HepG2 (cell line): ENCODE measurements around the gene HLF. TPM values are rescaled to one million over a fixed set of nuclear protein-coding genes. Genes with fewer than 3 reads are reported as not detected.

Experiments
- AHDC1 ChIP-seq: sonication (generic); formaldehyde crosslinking; IDR thresholded peaks from 2 replicates; pipeline ENCODE4 v1.5.1; 2020; ENCODE audit warnings: mild to moderate bottlenecking, missing genetic modification reagents, borderline replicate concordance
- ATAD3A ChIP-seq: sonication (generic); formaldehyde crosslinking; IDR thresholded peaks from 2 replicates; pipeline ENCODE4 v1.4.0; 2020; ENCODE audit warnings: missing genetic modification reagents
- DNMT1 ChIP-seq: sonication (generic); formaldehyde crosslinking; IDR thresholded peaks from 2 replicates; pipeline ENCODE4 v1.5.1; 2020; ENCODE audit warnings: mild to moderate bottlenecking, missing genetic modification reagents
- LRRFIP1 ChIP-seq: sonication (generic); formaldehyde crosslinking; conservative IDR thresholded peaks from 2 replicates; pipeline ENCODE4 v1.4.0; 2020; ENCODE audit warnings: missing genetic modification reagents
- MTF2 ChIP-seq: sonication (generic); formaldehyde crosslinking; IDR thresholded peaks from 2 replicates; pipeline ENCODE4 v1.5.0; 2020; ENCODE audit warnings: missing genetic modification reagents, borderline replicate concordance
- PRDM4 ChIP-seq: sonication (generic); formaldehyde crosslinking; IDR thresholded peaks from 2 replicates; pipeline ENCODE4 v1.9.0; 2021; ENCODE audit warnings: missing genetic modification reagents, borderline replicate concordance
- RBM22 ChIP-seq: fragments of 200-400 bp; formaldehyde crosslinking; optimal IDR thresholded peaks from 2 replicates; pipeline ENCODE3; 2017; ENCODE audit warnings: mild to moderate bottlenecking, low read length, moderate library complexity
- RELA ChIP-seq: sonication (generic); formaldehyde crosslinking; IDR thresholded peaks from 2 replicates; pipeline ENCODE4 v1.4.0; 2020; ENCODE audit warnings: missing genetic modification reagents
- SIN3A ChIP-seq: IDR thresholded peaks from 2 replicates; pipeline ENCODE4 v1.6.1; 2011; ENCODE audit warnings: low read depth, mild to moderate bottlenecking, control low read depth, low read length, borderline replicate concordance
- SP1 ChIP-seq, 2 experiments: fragments of 450-650 bp in 1 of 2; sonication (generic) in 1 of 2; formaldehyde crosslinking in 1 of 2; IDR thresholded peaks; 2 replicates each; pipeline versions ENCODE4 v1.4.0 to v1.6.1; 2016 to 2020; ENCODE audit warnings: missing genetic modification reagents in 1 of 2
- SP4 ChIP-seq: sonication (generic); formaldehyde crosslinking; IDR thresholded peaks from 2 replicates; pipeline ENCODE4 v1.8.1; 2023; ENCODE audit warnings: mild to moderate bottlenecking, missing genetic modification reagents
- ZNF101 ChIP-seq: sonication (generic); formaldehyde crosslinking; IDR thresholded peaks from 2 replicates; pipeline ENCODE4 v1.4.0; 2020; ENCODE audit warnings: mild to moderate bottlenecking, low read depth, missing genetic modification reagents, borderline replicate concordance
- ZNF180 ChIP-seq: sonication (generic); formaldehyde crosslinking; IDR thresholded peaks from 2 replicates; pipeline ENCODE4 v1.4.0; 2020; ENCODE audit warnings: low read depth, missing genetic modification reagents, borderline replicate concordance
- ZNF563 ChIP-seq: sonication (generic); formaldehyde crosslinking; IDR thresholded peaks from 2 replicates; pipeline ENCODE4 v1.8.0; 2022; ENCODE audit warnings: mild to moderate bottlenecking, moderate library complexity, missing genetic modification reagents
- ZNF616 ChIP-seq: sonication (generic); formaldehyde crosslinking; IDR thresholded peaks from 2 replicates; pipeline ENCODE4 v1.5.0; 2020; ENCODE audit warnings: low read depth, mild to moderate bottlenecking, missing genetic modification reagents
- ZNF7 ChIP-seq: IDR thresholded peaks from 2 replicates; pipeline ENCODE4 v1.6.1; 2016; ENCODE audit warnings: missing biosample characterization, missing genetic modification reagents
- ZNF747 ChIP-seq: sonication (generic); formaldehyde crosslinking; IDR thresholded peaks from 2 replicates; pipeline ENCODE4 v1.8.1; 2023; ENCODE audit warnings: missing genetic modification reagents, mild to moderate bottlenecking, borderline replicate concordance
- ZSCAN29 ChIP-seq: sonication (generic); formaldehyde crosslinking; conservative IDR thresholded peaks from 2 replicates; pipeline ENCODE4 v1.4.0; 2020; ENCODE audit warnings: mild to moderate bottlenecking, missing genetic modification reagents
- polyA plus RNA-seq, 8 experiments: library from polyadenylated mRNA; depleted of rRNA in 3 of 8; stranded (reverse) in 7 of 8; unstranded in 1 of 8; fragments of >200 nt; fragmentation: Illumina TruSeq in 4 of 8; extraction: Trizol in 4 of 8; gene quantifications; 2 replicates each; pipeline versions ENCODE4 v1.2.1 to v1.2.3, GENCODE V29; 2011 to 2016; ENCODE audit warnings: low read depth in 4 of 8, missing spikeins in 1 of 8, mixed read lengths in 1 of 8; ENCODE audit not compliant: insufficient read depth in 1 of 8
- total RNA-seq, 5 experiments: library from RNA; depleted of rRNA; stranded (reverse); fragments of >200 nt; fragmentation: Illumina TruSeq; extraction: Trizol; gene quantifications; 2 replicates each; pipeline ENCODE4 v1.2.3, GENCODE V29; 2016; ENCODE audit warnings: low read depth in 1 of 5

The HLF gene
- total and polyA plus RNA-seq, 2 of the 13 experiments (the other 11 are each of a cell fraction or from before 2014, with no cell fraction given), result 202 to 346 TPM

GRCh38 chr17:55267777-55268648 is 3.3 kb downstream of the HLF start (continued):
- TF ChIP-seq LRRFIP1 (CRISPR knock-in tag), result no peak
- TF ChIP-seq ZNF563, result no peak
- TF ChIP-seq ZSCAN29, result no peak
- peak; percentile 94 for TF ChIP-seq RBM22
- TF ChIP-seq DNMT1 (CRISPR knock-in tag), result no peak
- no peak for TF ChIP-seq ZNF747 (CRISPR knock-in tag)
- TF ChIP-seq ZNF7 (CRISPR knock-in tag), result no peak
- TF ChIP-seq AHDC1, result no peak
- no peak for TF ChIP-seq ZNF616 (CRISPR knock-in tag)
- no peak for TF ChIP-seq MTF2
- no peak for TF ChIP-seq ZNF180 (CRISPR knock-in tag)
- TF ChIP-seq SP4 (CRISPR knock-in tag), result no peak
- TF ChIP-seq ATAD3A (CRISPR knock-in tag), result no peak
- no peak for TF ChIP-seq ZNF101
- no peak for TF ChIP-seq RELA
- no peak for TF ChIP-seq SIN3A
- 0 out of 2 replicates have a peak, but pooled peaks have one; percentile 42 for TF ChIP-seq PRDM4 (CRISPR knock-in tag)
- no peak for TF ChIP-seq SP1 (IDR thresholded peaks at IDR 0.05)
- no peak for TF ChIP-seq SP1 (CRISPR knock-in tag; IDR thresholded peaks at IDR 0.05)
